ENCODE results near the gene NECTIN2.
"Not testable (repeated sequence)": the region's sequence is repeated elsewhere in the genome, so short reads cannot be mapped to it uniquely, and the experiment has no call there.

Gene NECTIN2

GRCh38 chr19:44887648-44888047, 41.6 kb downstream of the NECTIN2 start:
- DNase-seq, result no peak

- not testable (repeated sequence) for DNase-seq
These were observed 42.2 kb downstream of the NECTIN2 start for GRCh38 chr19:44888335-44888734.

DNA sequence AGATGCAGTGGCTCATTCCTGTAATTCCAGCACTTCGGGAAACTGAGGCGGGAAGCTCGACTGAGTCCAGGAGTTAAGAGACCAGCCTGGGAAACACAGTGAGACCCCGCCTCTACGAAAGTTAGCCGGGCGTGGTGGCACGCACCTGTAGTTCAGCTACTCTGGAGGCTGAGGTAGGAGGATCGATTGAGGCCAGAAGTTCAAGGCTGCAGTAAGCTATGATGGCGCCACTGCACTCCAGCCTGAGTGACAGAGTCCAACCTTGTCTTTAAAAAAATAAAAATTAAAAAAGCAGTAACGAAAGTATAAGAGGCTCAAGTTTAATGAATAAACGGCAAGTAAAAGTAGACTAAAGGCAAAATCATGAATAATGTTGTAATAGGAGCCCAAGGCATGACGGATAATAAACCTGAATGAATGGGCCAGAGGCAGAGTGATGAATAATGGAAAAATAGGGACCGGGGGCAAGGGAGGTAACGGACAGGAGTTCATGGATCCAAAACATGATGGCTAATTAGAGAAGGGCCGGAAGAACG, 43.8 kb downstream of the NECTIN2 start:
- no peak for DNase-seq

DNA sequence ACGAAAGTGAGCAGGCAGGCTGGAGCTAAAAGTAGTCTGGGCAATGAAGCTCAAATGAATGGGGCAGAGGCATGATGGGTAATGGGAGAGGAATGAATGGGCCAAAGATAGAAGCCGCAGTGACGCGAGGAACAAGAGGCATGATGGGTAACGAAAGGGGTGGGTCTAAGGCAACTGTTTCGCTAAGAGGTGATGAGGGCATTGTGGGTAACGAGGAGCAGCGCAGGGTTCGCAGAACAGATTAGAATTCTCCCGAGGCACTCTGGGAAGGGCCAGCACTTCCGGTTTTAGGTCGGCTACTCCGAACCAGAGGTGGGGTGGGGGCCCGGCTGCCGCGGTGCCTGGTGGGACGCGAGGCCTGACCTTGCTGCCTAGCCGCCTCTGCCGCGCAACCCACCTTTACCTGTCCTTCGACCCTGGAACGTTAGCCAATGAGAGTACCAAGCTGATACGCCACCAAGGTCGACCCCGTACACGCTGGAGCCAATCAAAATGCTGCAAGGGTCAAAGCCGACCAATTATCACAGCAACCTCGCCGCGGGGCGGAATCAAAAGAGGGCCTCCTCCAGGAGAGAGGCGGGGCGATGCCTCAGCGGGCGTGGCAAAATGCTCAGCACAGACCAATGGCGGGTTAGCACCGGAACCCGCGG, 44.4 kb downstream of the NECTIN2 start:
- DNase-seq, result peak; percentile 98 to 100 (median 100)

- DNase-seq, result no peak
These were observed 45.2 kb downstream of the NECTIN2 start, which contains the start of gene TOMM40 for GRCh38 chr19:44891016-44891882. Gene TOMM40, plus strand, starts transcription at chr19:44891254. Its CDS starts 162 bp downstream, at chr19:44891416.

GRCh38 chr19:44892932-44893331, 46.8 kb downstream of the NECTIN2 start:
- DNase-seq, result no peak

- DNase-seq, result no peak
These were observed 47.4 kb downstream of the NECTIN2 start for GRCh38 chr19:44893332-44894051.

DNA sequence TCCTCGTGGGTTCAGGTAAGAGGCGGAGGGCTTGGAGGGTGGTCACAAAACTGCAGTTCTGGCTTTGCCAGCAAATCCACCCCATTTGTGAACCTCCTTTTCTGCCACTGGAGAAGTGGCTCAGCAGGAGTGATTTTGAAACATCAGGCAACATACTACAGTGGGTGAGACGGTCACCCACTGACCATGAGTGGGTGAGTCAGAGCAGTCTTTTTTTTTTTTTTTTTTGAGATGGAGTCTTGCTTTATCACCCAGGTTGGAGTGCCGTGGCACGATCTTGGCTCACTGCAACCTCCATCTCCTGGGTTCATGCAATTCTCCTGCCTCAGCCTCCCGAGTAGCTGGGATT, 47.9 kb downstream of the NECTIN2 start:
- no peak for DNase-seq

DNA sequence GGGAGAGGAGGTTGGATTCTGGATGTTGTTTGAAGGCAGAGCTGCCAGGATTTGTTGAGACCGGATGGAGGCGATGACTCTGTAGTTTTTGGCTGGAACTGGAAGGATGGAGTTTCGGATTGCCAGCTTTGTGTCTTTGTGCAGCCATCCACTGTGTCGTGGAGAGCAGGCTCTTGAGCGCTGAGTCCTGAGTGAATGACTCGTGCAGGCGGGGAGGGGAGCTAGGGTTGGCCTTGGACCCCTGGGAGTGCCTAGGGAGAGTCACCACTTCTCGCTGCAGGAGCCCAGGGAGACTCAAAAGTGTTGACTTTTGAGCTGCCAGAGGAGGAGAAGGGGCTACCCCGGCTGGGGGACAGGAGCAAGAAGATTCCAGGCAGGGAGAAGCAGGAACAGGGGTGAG, 48.8 kb downstream of the NECTIN2 start:
- DNase-seq, result no peak

DNA sequence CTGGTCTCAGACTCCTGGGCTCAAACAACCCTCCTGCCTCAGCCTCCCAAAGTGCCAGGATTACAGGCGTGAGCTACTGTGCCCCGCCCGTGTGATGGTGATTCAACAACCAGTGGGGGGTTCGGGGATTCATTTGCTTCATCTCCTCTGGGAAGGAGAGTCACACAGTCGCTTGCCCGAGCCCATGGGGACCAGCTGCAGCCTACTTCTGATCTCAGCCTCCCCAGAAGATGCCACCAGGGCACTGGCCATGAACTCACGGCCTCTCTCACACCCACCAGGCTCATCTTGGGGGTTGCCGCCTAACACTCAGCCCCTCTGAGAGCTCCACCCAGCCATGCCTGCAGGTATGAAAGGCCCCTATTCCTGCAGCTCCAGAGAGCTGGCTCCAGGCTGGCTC, 51.7 kb downstream of the NECTIN2 start:
- no peak for DNase-seq

- DNase-seq, result no peak
These were observed 54.5 kb downstream of the NECTIN2 start for GRCh38 chr19:44900328-44901244.

- DNase-seq, result no peak
These were observed 57.1 kb downstream of the NECTIN2 start for GRCh38 chr19:44903216-44903601.

GRCh38 chr19:44903602-44904425, 57.7 kb downstream of the NECTIN2 start:
- DNase-seq, result peak in 5 of 6 experiments; percentile 56 to 79 (median 61)

DNA sequence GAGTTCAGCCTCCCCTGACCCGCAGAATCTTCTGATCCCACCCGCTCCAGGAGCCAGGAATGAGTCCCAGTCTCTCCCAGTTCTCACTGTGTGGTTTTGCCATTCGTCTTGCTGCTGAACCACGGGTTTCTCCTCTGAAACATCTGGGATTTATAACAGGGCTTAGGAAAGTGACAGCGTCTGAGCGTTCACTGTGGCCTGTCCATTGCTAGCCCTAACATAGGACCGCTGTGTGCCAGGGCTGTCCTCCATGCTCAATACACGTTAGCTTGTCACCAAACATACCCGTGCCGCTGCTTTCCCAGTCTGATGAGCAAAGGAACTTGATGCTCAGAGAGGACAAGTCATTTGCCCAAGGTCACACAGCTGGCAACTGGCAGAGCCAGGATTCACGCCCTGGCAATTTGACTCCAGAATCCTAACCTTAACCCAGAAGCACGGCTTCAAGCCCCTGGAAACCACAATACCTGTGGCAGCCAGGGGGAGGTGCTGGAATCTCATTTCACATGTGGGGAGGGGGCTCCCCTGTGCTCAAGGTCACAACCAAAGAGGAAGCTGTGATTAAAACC, 58.4 kb downstream of the NECTIN2 start:
- peak in 1 of 6 experiments; percentile 7 for DNase-seq

GRCh38 chr19:44905437-44906160, 59.5 kb downstream of the NECTIN2 start, which contains the start of gene APOE:
Gene APOE, plus strand, starts transcription at chr19:44905796. Its CDS starts 829 bp downstream, at chr19:44906625.
- DNase-seq, result no peak

DNA sequence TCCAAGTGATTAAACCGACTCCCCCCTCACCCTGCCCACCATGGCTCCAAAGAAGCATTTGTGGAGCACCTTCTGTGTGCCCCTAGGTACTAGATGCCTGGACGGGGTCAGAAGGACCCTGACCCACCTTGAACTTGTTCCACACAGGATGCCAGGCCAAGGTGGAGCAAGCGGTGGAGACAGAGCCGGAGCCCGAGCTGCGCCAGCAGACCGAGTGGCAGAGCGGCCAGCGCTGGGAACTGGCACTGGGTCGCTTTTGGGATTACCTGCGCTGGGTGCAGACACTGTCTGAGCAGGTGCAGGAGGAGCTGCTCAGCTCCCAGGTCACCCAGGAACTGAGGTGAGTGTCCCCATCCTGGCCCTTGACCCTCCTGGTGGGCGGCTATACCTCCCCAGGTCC, 61.5 kb downstream of the NECTIN2 start:
- DNase-seq, result no peak

DNA sequence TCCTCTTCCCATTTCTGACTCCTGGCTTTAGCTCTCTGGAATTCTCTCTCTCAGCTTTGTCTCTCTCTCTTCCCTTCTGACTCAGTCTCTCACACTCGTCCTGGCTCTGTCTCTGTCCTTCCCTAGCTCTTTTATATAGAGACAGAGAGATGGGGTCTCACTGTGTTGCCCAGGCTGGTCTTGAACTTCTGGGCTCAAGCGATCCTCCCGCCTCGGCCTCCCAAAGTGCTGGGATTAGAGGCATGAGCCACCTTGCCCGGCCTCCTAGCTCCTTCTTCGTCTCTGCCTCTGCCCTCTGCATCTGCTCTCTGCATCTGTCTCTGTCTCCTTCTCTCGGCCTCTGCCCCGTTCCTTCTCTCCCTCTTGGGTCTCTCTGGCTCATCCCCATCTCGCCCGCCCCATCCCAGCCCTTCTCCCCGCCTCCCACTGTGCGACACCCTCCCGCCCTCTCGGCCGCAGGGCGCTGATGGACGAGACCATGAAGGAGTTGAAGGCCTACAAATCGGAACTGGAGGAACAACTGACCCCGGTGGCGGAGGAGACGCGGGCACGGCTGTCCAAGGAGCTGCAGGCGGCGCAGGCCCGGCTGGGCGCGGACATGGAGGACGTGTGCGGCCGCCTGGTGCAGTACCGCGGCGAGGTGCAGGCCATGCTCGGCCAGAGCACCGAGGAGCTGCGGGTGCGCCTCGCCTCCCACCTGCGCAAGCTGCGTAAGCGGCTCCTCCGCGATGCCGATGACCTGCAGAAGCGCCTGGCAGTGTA, 62.2 kb downstream of the NECTIN2 start:
- DNase-seq, result no peak

DNA sequence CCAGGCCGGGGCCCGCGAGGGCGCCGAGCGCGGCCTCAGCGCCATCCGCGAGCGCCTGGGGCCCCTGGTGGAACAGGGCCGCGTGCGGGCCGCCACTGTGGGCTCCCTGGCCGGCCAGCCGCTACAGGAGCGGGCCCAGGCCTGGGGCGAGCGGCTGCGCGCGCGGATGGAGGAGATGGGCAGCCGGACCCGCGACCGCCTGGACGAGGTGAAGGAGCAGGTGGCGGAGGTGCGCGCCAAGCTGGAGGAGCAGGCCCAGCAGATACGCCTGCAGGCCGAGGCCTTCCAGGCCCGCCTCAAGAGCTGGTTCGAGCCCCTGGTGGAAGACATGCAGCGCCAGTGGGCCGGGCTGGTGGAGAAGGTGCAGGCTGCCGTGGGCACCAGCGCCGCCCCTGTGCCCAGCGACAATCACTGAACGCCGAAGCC, 62.8 kb downstream of the NECTIN2 start:
- DNase-seq, result no peak

DNA sequence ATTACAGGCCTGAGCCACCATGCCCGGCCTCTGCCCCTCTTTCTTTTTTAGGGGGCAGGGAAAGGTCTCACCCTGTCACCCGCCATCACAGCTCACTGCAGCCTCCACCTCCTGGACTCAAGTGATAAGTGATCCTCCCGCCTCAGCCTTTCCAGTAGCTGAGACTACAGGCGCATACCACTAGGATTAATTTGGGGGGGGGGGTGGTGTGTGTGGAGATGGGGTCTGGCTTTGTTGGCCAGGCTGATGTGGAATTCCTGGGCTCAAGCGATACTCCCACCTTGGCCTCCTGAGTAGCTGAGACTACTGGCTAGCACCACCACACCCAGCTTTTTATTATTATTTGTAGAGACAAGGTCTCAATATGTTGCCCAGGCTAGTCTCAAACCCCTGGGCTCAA, 63.7 kb downstream of the NECTIN2 start:
- no peak for DNase-seq
